ENCODE measurements around the gene SMIM33. TPM values are rescaled to one million over a fixed set of nuclear protein-coding genes. Genes with fewer than 3 reads are reported as not detected.

Gene SMIM33
- polyA plus RNA-seq, 1 of the 3 experiments (the other 2 are of a cell fraction): not detected

GRCh38 chr5:139458580-139459407 lies 12.0 kb upstream of the SMIM33 start:
- H3K9ac ChIP-seq: peak overlapping the region; percentile 27; the same call in 1 of the 2 replicates
- ChIA-PET POLR2A (interaction anchor here (0.5 kb wide), 1 partner anchor 13 kb away, joined by 3 read pairs; no protein-coding TSS in a partner anchor), CTCF (interaction anchor here (0.8 kb wide), 1 partner anchor 36 kb away, joined by 3 read pairs; no protein-coding TSS in a partner anchor)
- 0 out of 2 replicates have a peak, but pooled peaks cover 6% of the 10 kb centered on the region for H3K79me2 ChIP-seq (ENCODE audit: insufficient read depth)
- no peaks in the 10 kb centered on the region for H4K20me1 ChIP-seq (ENCODE audit: insufficient read depth)
- peak overlapping the region; percentile 32; the same call in 1 of the 2 replicates for H3K4me2 ChIP-seq
- H3K27ac ChIP-seq (ENCODE audit: low read depth in 2 of 2, low read length in 1 of 2): peak overlapping the region in 1 of 2 experiments; percentile 84; a peak in 2 of 4 replicates
- H3K9me2 ChIP-seq: no peaks in the 10 kb centered on the region
- peaks cover 16% of the 10 kb centered on the region for H3F3A ChIP-seq (replicated peaks; ENCODE audit: insufficient read depth)
- H3K27me3 ChIP-seq (ENCODE audit: insufficient read depth): no peaks in the 10 kb centered on the region
- H3K9me3 ChIP-seq: no peaks in the 10 kb centered on the region
- peaks cover 0 to 38% of the 10 kb centered on the region in 2 experiments; a peak in 3 of 4 replicates for H3K4me1 ChIP-seq (ENCODE audit: control insufficient read depth in 1 of 2, insufficient read depth in 2 of 2, low read depth in 1 of 2, low read length in 1 of 2)
- no peaks in the 10 kb centered on the region for H3K36me3 ChIP-seq (replicated peaks in 1 of 2; ENCODE audit: control insufficient read depth in 1 of 2, insufficient read depth in 2 of 2, low read length in 1 of 2)
- H2AFZ ChIP-seq (ENCODE audit: low read depth): peak overlapping the region; percentile 67
- TF ChIP-seq FOSL2 (IDR thresholded peaks at IDR 0.05; ENCODE audit: borderline replicate concordance, low read depth): no peak
- TF ChIP-seq, protein P1, sequence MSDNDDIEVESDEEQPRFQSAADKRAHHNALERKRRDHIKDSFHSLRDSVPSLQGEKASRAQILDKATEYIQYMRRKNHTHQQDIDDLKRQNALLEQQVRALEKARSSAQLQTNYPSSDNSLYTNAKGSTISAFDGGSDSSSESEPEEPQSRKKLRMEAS (IDR thresholded peaks at IDR 0.05; ENCODE audit: low read depth): peak; percentile 96
- H3K4me3 ChIP-seq (ENCODE audit: low read depth in 2 of 2, low read length in 1 of 2): no peak overlapping the region
- no peak for DNase-seq
- 56% methylated on average over 8 of the region's 8 CpGs for WGBS (ENCODE audit: low lambda C conversion rate)

DNA sequence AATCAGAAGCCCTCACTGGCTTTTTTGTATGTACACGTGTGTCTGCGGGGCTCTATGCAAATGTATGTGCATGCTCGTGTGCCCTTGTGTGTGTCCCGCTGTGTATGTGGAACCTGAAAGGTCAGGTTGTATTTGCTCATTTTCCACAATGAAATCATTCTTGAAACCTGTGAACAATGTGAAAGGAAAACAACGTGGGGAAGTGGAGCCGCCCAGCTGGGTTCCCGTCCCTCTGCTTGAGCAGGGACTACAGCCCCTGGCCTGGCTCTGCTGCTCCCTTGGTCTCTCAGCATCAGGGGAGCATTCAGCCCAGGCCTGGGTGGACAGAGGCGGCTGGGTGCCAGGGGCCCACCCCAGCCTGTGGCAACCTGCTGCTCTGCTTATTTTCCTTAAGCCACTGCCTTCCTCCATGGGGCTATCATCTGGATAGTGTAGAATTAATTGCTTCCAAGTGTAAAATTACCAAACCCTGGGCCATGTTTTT lies 11.3 kb upstream of the SMIM33 start:
- Histone ChIP-seq H3K4me1 (ENCODE audit: control insufficient read depth in 1 of 2, insufficient read depth in 2 of 2, low read depth in 1 of 2, low read length in 1 of 2) (peaks cover 0 to 38% of the 10 kb centered on the region in 2 experiments; a peak in 3 of 4 replicates), H3K9me3 (no peaks in the 10 kb centered on the region), H3K27ac (ENCODE audit: low read depth in 2 of 2, low read length in 1 of 2) (peak overlapping the region in 1 of 2 experiments; percentile 84; a peak in 2 of 4 replicates), H3K79me2 (ENCODE audit: insufficient read depth) (0 out of 2 replicates have a peak, but pooled peaks cover 6% of the 10 kb centered on the region), H2AFZ (ENCODE audit: low read depth) (no peak overlapping the region; the same call in 1 of the 2 replicates), H3K36me3 (replicated peaks in 1 of 2; ENCODE audit: control insufficient read depth in 1 of 2, insufficient read depth in 2 of 2, low read length in 1 of 2) (no peaks in the 10 kb centered on the region), H3K27me3 (ENCODE audit: insufficient read depth) (no peaks in the 10 kb centered on the region), H3K9me2 (no peaks in the 10 kb centered on the region), H3K4me2 (peak overlapping the region; percentile 32; the same call in 1 of the 2 replicates), H3F3A (replicated peaks; ENCODE audit: insufficient read depth) (peaks cover 16% of the 10 kb centered on the region), H4K20me1 (ENCODE audit: insufficient read depth) (no peaks in the 10 kb centered on the region), H3K9ac (peak overlapping the region; percentile 27; the same call in 1 of the 2 replicates), H3K4me3 (ENCODE audit: low read depth in 2 of 2, low read length in 1 of 2) (no peak overlapping the region)
- ChIA-PET CTCF (no interaction called here), POLR2A (no interaction called here)
- no peak for TF ChIP-seq CTCF (IDR thresholded peaks at IDR 0.05)
- no peak for TF ChIP-seq CHD2 (IDR thresholded peaks at IDR 0.05; ENCODE audit: low read length, partially characterized antibody)
- TF ChIP-seq FOXJ3 (CRISPR knock-in tag; IDR thresholded peaks at IDR 0.05): no peak
- TF ChIP-seq MEF2A (IDR thresholded peaks at IDR 0.05; ENCODE audit: borderline replicate concordance, low read depth): no peak
- TF ChIP-seq GATA2 (CRISPR knock-in tag; IDR thresholded peaks at IDR 0.05): no peak
- TF ChIP-seq YY1 (IDR thresholded peaks at IDR 0.05; ENCODE audit: low read depth): no peak
- TF ChIP-seq GABPA (IDR thresholded peaks at IDR 0.05; ENCODE audit: low read depth): no peak
- TF ChIP-seq REST (IDR thresholded peaks at IDR 0.05; ENCODE audit: low read depth, low read length): no peak
- TF ChIP-seq, protein P1 (IDR thresholded peaks at IDR 0.05; ENCODE audit: low read depth): no peak
- TF ChIP-seq EP300 (IDR thresholded peaks at IDR 0.05; ENCODE audit: borderline replicate concordance in 1 of 2, low read depth in 1 of 2, low read length in 1 of 2): no peak
- TF ChIP-seq FOSL2 (IDR thresholded peaks at IDR 0.05; ENCODE audit: borderline replicate concordance, low read depth): no peak
- TF ChIP-seq NFIC (IDR thresholded peaks at IDR 0.05; ENCODE audit: borderline replicate concordance): no peak
- TF ChIP-seq PBX3 (IDR thresholded peaks at IDR 0.05): no peak
- no peak for TF ChIP-seq POLR2AphosphoS5 (IDR thresholded peaks at IDR 0.05; ENCODE audit: low read depth, low read length)
- peak; percentile 30 for DNase-seq
- WGBS (ENCODE audit: low lambda C conversion rate): 94% methylated on average over 8 of the region's 8 CpGs
